Neural progenitor cell (in vitro differentiated cells): ENCODE results near the gene UBE2D2. TPM values are rescaled to one million over a fixed set of nuclear protein-coding genes. Genes with fewer than 3 reads are reported as not detected.

Experiments used
- DNase-seq: peaks from one replicate; pipeline ENCODE4 v3.0.0-alpha.2; 2016; ENCODE audit warnings: low spot score
- H2AFZ ChIP-seq: fragments of 200-600 bp; sonication (generic); replicated peaks from 2 replicates; pipeline ENCODE4 v1.6.1; 2016; ENCODE audit warnings: antibody characterized with exemption
- H3F3A ChIP-seq: fragments of 200-600 bp; sonication (generic); 2 replicates; pipeline ENCODE4 v1.6.1; 2016; ENCODE audit warnings: antibody characterized with exemption, low read depth
- H3K27ac ChIP-seq: fragments of 200-600 bp; sonication (generic); 2 replicates; pipeline ENCODE4 v1.5.1; 2016; ENCODE audit warnings: mild to moderate bottlenecking
- H3K27me3 ChIP-seq: fragments of 200-600 bp; sonication (generic); 2 replicates; pipeline ENCODE4 v1.6.1; 2016; ENCODE audit warnings: mild to moderate bottlenecking, moderate library complexity
- H3K36me3 ChIP-seq: fragments of 200-600 bp; sonication (generic); 2 replicates; pipeline ENCODE4 v1.5.1; 2016
- H3K4me1 ChIP-seq: fragments of 200-600 bp; sonication (generic); 2 replicates; pipeline ENCODE4 v1.6.1; 2016; ENCODE audit warnings: mixed run types
- H3K4me2 ChIP-seq: fragments of 200-600 bp; sonication (generic); 2 replicates; pipeline ENCODE4 v1.6.1; 2016
- H3K4me3 ChIP-seq: fragments of 200-600 bp; sonication (generic); 2 replicates; pipeline ENCODE4 v1.5.1; 2016
- H3K79me2 ChIP-seq: fragments of 200-600 bp; sonication (generic); 2 replicates; pipeline ENCODE4 v1.6.1; 2016; ENCODE audit warnings: low read depth
- H3K9ac ChIP-seq: fragments of 200-600 bp; sonication (generic); 2 replicates; pipeline ENCODE4 v1.6.1; 2016
- H3K9me3 ChIP-seq: fragments of 200-600 bp; sonication (generic); 2 replicates; pipeline ENCODE4 v1.5.1; 2016; ENCODE audit warnings: low read depth
- H4K20me1 ChIP-seq: fragments of 200-600 bp; sonication (generic); 2 replicates; pipeline ENCODE4 v1.6.1; 2016; ENCODE audit warnings: low read depth
- H3K27ac Mint-ChIP-seq: 3 replicates; pipeline ENCODE4 v1.8.0; 2021; ENCODE audit warnings: mixed read lengths
- H3K27me3 Mint-ChIP-seq: 2 replicates; pipeline ENCODE4 v1.8.0; 2022; ENCODE audit warnings: low read depth, mild to moderate bottlenecking, inconsistent platforms, moderate library complexity, mixed read lengths; ENCODE audit not compliant: insufficient read depth
- H3K36me3 Mint-ChIP-seq: 3 replicates; pipeline ENCODE4 v1.8.0; 2021; ENCODE audit warnings: mixed read lengths
- H3K4me1 Mint-ChIP-seq: 3 replicates; pipeline ENCODE4 v1.8.0; 2021; ENCODE audit warnings: mixed read lengths
- H3K4me3 Mint-ChIP-seq: 3 replicates; pipeline ENCODE4 v1.8.0; 2021; ENCODE audit warnings: mild to moderate bottlenecking, moderate library complexity, mixed read lengths
- H3K9me3 Mint-ChIP-seq: 3 replicates; pipeline ENCODE4 v1.8.0; 2020; ENCODE audit warnings: mixed read lengths
- CTCF ChIP-seq: fragments of 200-600 bp; sonication (generic); IDR thresholded peaks from 2 replicates; pipeline ENCODE4 v1.5.1; 2017; ENCODE audit warnings: antibody characterized with exemption, mild to moderate bottlenecking
- EZH2 ChIP-seq: fragments of 200-600 bp; sonication (generic); IDR thresholded peaks from 2 replicates; pipeline ENCODE4 v1.6.1; 2017; ENCODE audit warnings: antibody characterized with exemption, mild to moderate bottlenecking, moderate library complexity
- EZH2phosphoT487 ChIP-seq: fragments of 200-600 bp; sonication (generic); IDR thresholded peaks from 2 replicates; pipeline ENCODE4 v1.6.1; 2017; ENCODE audit warnings: antibody characterized with exemption
- total RNA-seq: library from RNA; depleted of rRNA; stranded (reverse); fragments of >200 nt; gene quantifications from 2 replicates; pipeline ENCODE4 v1.2.3, GENCODE V29; 2015; ENCODE audit warnings: low replicate concordance

Gene UBE2D2
- total RNA-seq, 1 donor from 2014 or later, result 141 TPM

GRCh38 chr5:139551191-139551889 lies 9.8 kb upstream of the UBE2D2 start:
- Mint-ChIP-seq H3K4me3 (no peak overlapping the region), H3K27me3 (peaks cover 4% of the 10 kb centered on the region), H3K9me3 (peaks cover 13% of the 10 kb centered on the region), H3K27ac (no peak overlapping the region), H3K36me3 (peaks cover 5% of the 10 kb centered on the region), H3K4me1 (peaks cover 5% of the 10 kb centered on the region)
- no peak overlapping the region for H3K4me2 ChIP-seq
- no peak overlapping the region for H2AFZ ChIP-seq
- H3K4me3 ChIP-seq, result no peak overlapping the region
- H3K9me3 ChIP-seq, result no peaks in the 10 kb centered on the region
- H3K79me2 ChIP-seq, result no peaks in the 10 kb centered on the region
- H3K27ac ChIP-seq, result no peak overlapping the region
- H3K27me3 ChIP-seq, result no peaks in the 10 kb centered on the region
- no peaks in the 10 kb centered on the region for H3F3A ChIP-seq
- no peak for DNase-seq
- TF ChIP-seq CTCF (no peak), EZH2 (no peak), EZH2phosphoT487 (no peak)
- H3K4me1 ChIP-seq, result no peaks in the 10 kb centered on the region
- H3K9ac ChIP-seq, result no peak overlapping the region
- H4K20me1 ChIP-seq, result no peaks in the 10 kb centered on the region
- H3K36me3 ChIP-seq, result no peaks in the 10 kb centered on the region

DNA sequence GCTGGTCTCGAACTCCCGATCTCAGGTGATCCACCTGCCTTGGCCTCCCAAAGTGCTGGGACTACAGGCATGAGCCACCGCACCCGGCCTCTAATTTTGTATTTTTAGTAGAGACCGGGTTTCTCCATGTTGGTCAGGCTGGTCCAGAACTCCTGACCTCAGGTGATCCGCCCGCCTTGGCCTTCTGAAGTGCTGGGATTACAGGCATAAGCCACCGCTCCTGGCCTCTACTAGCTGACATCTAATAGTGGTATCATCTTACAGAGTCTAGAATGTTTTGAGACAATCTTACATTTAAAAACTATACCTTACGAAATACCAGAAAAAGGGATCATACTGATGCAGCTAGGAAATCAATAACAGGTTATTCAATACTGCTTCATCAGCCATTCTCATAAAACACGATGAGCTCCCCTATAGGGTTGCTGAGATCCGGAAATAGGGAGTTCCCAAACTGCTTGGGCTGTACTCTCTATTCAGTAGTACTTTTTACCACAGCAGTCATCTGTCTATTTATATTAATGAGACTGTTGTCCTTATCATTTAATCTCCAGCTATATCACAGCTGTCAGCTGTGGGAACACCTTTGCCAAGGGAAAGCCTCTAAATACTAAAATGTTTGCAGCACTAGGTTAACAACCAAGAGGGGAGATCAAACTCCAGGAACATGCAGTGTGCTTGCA lies 8.1 kb upstream of the UBE2D2 start:
- no peak overlapping the region for H3K9ac ChIP-seq
- no peaks in the 10 kb centered on the region for H3K79me2 ChIP-seq
- no peaks in the 10 kb centered on the region for H3K36me3 ChIP-seq
- no peak overlapping the region for H3K4me3 ChIP-seq
- H3K27ac ChIP-seq, result no peak overlapping the region
- H3F3A ChIP-seq, result no peaks in the 10 kb centered on the region
- H2AFZ ChIP-seq, result no peak overlapping the region
- no peak overlapping the region for H3K4me3 Mint-ChIP-seq
- no peaks in the 10 kb centered on the region for H4K20me1 ChIP-seq
- peaks cover 4% of the 10 kb centered on the region for H3K27me3 Mint-ChIP-seq
- H3K4me2 ChIP-seq, result no peak overlapping the region
- H3K36me3 Mint-ChIP-seq, result peaks cover 5% of the 10 kb centered on the region
- no peaks in the 10 kb centered on the region for H3K9me3 ChIP-seq
- H3K27me3 ChIP-seq, result no peaks in the 10 kb centered on the region
- peaks cover 13% of the 10 kb centered on the region for H3K9me3 Mint-ChIP-seq
- no peak for TF ChIP-seq EZH2
- no peak for TF ChIP-seq EZH2phosphoT487
- no peak for TF ChIP-seq CTCF
- no peaks in the 10 kb centered on the region for H3K4me1 ChIP-seq
- peaks cover 5% of the 10 kb centered on the region for H3K4me1 Mint-ChIP-seq
- H3K27ac Mint-ChIP-seq, result no peak overlapping the region
- DNase-seq, result no peak

DNA sequence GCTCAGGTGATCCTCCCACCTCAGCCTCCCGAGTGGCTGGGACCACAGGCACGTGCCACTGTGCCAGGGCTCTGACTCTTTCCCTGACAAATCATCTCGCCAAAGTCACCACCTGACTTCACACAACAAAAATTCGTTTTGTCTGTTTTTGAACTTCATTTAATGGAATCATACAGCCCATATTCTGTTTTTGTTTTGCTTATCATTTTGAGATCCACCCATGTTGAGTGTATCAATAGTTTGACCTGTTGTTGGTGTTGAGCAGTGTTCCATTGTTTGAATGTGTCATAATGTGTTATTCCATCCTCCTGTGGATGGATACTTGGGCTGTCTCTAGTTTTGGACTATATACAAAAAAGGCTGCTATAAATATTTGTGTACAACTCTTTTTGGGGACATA lies 6.9 kb upstream of the UBE2D2 start:
- H3K9me3 ChIP-seq, result no peaks in the 10 kb centered on the region
- H3K79me2 ChIP-seq, result no peaks in the 10 kb centered on the region
- H3K4me2 ChIP-seq, result no peak overlapping the region
- no peak overlapping the region for H2AFZ ChIP-seq
- no peak overlapping the region for H3K27ac ChIP-seq
- H3K4me1 ChIP-seq, result no peaks in the 10 kb centered on the region
- peaks cover 5% of the 10 kb centered on the region for H3K4me1 Mint-ChIP-seq
- DNase-seq, result no peak
- no peaks in the 10 kb centered on the region for H3K36me3 Mint-ChIP-seq
- no peak overlapping the region for H3K4me3 ChIP-seq
- no peak overlapping the region for H3K4me3 Mint-ChIP-seq
- no peak for TF ChIP-seq EZH2
- TF ChIP-seq EZH2phosphoT487, result no peak
- no peak for TF ChIP-seq CTCF
- H3F3A ChIP-seq, result no peaks in the 10 kb centered on the region
- H4K20me1 ChIP-seq, result no peaks in the 10 kb centered on the region
- peaks cover 7% of the 10 kb centered on the region for H3K9me3 Mint-ChIP-seq
- no peaks in the 10 kb centered on the region for H3K36me3 ChIP-seq
- peaks cover 4% of the 10 kb centered on the region for H3K27me3 Mint-ChIP-seq
- no peaks in the 10 kb centered on the region for H3K27me3 ChIP-seq
- H3K27ac Mint-ChIP-seq, result no peak overlapping the region
- no peak overlapping the region for H3K9ac ChIP-seq
